ENCODE data around the gene PPM1H. TPM values are rescaled to one million over a fixed set of nuclear protein-coding genes. Genes with fewer than 3 reads are reported as not detected.
A peak's percentile ranks its signal among the peaks of the same experiment; 100 is the strongest.

Gene PPM1H
- total RNA-seq, 2 donors from 2014 or later = 46.4 to 74.4 TPM

DNA sequence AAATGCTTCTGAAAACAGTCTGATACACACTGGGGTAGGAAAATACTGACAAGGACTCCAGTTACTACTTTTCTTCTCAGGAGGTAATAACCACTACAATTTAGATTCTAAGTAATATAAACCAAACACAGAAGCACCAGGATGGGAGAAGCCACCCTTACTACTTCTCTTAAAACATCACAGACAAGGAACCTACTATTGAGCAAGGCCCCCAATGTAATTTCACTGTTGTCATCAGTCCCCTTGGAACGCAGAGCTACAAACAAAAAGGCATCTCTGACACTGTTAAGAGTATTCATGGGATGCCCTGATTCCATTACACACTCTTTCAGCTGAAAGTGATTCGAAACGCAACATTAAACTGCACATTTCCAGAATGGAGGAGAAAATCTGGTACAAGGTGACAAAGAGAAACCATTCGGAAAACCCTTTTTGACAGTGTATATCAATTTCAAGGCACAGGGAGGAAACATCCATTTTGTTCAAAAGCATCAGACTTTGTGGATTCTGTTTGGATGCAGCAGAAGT, 185.9 kb downstream of the PPM1H start:
- Mint-ChIP-seq H3K9me3 (no peaks in the 10 kb centered on the region), H3K27me3 (ENCODE audit: insufficient read depth) (no peaks in the 10 kb centered on the region), H3K4me1 (peaks cover 23% of the 10 kb centered on the region), H3K27ac (no peak overlapping the region), H3K4me3 (no peak overlapping the region), H3K36me3 (ENCODE audit: low read depth) (peaks cover 3% of the 10 kb centered on the region)
- 93 to 94% methylated on average over 4 of the region's 4 CpGs for WGBS, 2 experiments (ENCODE audit: insufficient coverage in 1 of 2, insufficient read length in 1 of 2)
- Histone ChIP-seq H3K27me3 (ENCODE audit: control insufficient read depth, insufficient read depth, low read length, poor library complexity, severe bottlenecking) (no peaks in the 10 kb centered on the region), H3K4me3 (ENCODE audit: low read length) (no peak overlapping the region), H3K36me3 (ENCODE audit: control insufficient read depth, insufficient read depth, low read length) (no peaks in the 10 kb centered on the region), H3K9me3 (ENCODE audit: control insufficient read depth, low read length) (no peaks in the 10 kb centered on the region), H3K9ac (ENCODE audit: extremely low read depth, low read length, poor library complexity, severe bottlenecking) (no peak overlapping the region), H3K27ac (ENCODE audit: low read depth, low read length) (no peak overlapping the region), H3K4me1 (ENCODE audit: control insufficient read depth, insufficient read depth, low read length) (no peaks in the 10 kb centered on the region)
- DNase-seq = no peak
- TF ChIP-seq, protein P1, sequence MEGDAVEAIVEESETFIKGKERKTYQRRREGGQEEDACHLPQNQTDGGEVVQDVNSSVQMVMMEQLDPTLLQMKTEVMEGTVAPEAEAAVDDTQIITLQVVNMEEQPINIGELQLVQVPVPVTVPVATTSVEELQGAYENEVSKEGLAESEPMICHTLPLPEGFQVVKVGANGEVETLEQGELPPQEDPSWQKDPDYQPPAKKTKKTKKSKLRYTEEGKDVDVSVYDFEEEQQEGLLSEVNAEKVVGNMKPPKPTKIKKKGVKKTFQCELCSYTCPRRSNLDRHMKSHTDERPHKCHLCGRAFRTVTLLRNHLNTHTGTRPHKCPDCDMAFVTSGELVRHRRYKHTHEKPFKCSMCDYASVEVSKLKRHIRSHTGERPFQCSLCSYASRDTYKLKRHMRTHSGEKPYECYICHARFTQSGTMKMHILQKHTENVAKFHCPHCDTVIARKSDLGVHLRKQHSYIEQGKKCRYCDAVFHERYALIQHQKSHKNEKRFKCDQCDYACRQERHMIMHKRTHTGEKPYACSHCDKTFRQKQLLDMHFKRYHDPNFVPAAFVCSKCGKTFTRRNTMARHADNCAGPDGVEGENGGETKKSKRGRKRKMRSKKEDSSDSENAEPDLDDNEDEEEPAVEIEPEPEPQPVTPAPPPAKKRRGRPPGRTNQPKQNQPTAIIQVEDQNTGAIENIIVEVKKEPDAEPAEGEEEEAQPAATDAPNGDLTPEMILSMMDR (conservative IDR thresholded peaks at IDR 0.05) = no peak

DNA sequence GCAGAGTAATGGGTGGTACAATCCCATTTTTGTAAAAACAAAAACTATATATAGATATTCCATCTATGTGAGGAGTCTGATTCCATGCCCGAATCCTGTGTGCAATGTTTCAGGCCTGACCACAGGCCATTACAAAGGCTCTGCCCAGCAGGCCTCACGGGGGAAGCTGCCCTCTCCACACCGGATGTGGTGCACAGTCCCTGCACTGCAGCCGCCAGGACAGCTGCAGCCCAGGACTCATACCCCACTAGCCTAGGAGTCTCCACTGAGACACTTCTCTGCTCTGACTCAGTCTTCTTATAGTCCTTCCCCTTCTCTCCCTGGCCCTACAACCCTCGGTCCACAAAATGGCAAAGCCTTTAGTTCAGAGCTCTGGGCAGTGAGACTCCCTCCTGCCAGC, 190.4 kb downstream of the PPM1H start:
- Mint-ChIP-seq H3K4me3 (no peak overlapping the region), H3K9me3 (no peaks in the 10 kb centered on the region), H3K27me3 (ENCODE audit: insufficient read depth) (no peaks in the 10 kb centered on the region), H3K4me1 (peaks cover 29% of the 10 kb centered on the region), H3K27ac (peak overlapping the region; percentile 46), H3K36me3 (ENCODE audit: low read depth) (no peaks in the 10 kb centered on the region)
- H3K4me1 ChIP-seq (ENCODE audit: control insufficient read depth, insufficient read depth, low read length) = peaks cover under 1% of the 10 kb centered on the region
- H3K9me3 ChIP-seq (ENCODE audit: control insufficient read depth, low read length) = no peaks in the 10 kb centered on the region
- 86 to 93% methylated on average over 2 to 5 of the region's 5 CpGs for WGBS, 2 experiments (ENCODE audit: insufficient coverage in 1 of 2, insufficient read length in 1 of 2)
- H3K27me3 ChIP-seq (ENCODE audit: control insufficient read depth, insufficient read depth, low read length, poor library complexity, severe bottlenecking) = no peaks in the 10 kb centered on the region
- H3K27ac ChIP-seq (ENCODE audit: low read depth, low read length) = no peak overlapping the region
- no peak for DNase-seq
- TF ChIP-seq, protein P1 (conservative IDR thresholded peaks at IDR 0.05) = no peak
- H3K9ac ChIP-seq (ENCODE audit: extremely low read depth, low read length, poor library complexity, severe bottlenecking) = no peak overlapping the region
- no peaks in the 10 kb centered on the region for H3K36me3 ChIP-seq (ENCODE audit: control insufficient read depth, insufficient read depth, low read length)
- H3K4me3 ChIP-seq (ENCODE audit: low read length) = no peak overlapping the region

DNA sequence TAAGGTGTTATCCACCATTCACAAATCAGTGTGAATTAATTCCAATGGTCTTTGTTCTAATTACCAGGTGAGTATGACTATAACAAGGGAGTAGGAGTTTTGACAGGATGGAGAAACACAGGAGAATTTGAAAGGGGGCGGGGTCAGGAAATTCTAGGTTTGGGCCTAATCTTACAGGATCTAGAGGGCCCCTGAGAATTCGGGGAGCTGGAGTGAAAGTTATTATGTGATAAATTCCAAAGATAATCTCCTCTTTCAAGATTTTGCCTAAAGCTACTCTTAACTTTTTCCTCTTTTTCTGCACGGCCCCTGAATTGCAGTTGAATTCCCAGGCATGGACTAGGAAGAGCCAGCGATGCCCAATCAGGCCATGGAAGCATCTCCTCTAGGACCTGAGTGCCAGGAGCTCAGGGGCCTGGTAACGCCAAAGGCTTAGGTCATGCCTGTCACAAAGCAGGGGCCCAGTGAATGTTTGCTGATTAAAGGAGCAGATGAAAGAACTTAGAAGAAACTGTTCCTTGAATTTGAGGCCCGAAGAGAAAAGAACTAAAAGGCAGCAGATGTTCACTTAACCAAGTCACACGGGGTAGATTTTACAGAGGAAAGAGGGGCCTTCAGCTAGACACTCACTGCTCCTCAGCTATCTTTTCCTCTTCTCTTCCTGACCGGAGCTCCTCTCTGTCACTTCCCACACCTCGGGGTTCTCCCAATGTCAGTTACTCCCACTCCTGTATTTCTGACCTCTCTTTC, 195.5 kb downstream of the PPM1H start:
- Histone ChIP-seq H3K27me3 (ENCODE audit: control insufficient read depth, insufficient read depth, low read length, poor library complexity, severe bottlenecking) (no peaks in the 10 kb centered on the region), H3K36me3 (ENCODE audit: control insufficient read depth, insufficient read depth, low read length) (no peaks in the 10 kb centered on the region), H3K4me3 (ENCODE audit: low read length) (no peak overlapping the region), H3K27ac (ENCODE audit: low read depth, low read length) (peak overlapping the region; percentile 5), H3K9ac (ENCODE audit: extremely low read depth, low read length, poor library complexity, severe bottlenecking) (peak overlapping the region; percentile 9), H3K4me1 (ENCODE audit: control insufficient read depth, insufficient read depth, low read length) (peaks cover 19% of the 10 kb centered on the region), H3K9me3 (ENCODE audit: control insufficient read depth, low read length) (no peaks in the 10 kb centered on the region)
- Mint-ChIP-seq H3K27ac (peak overlapping the region; percentile 20), H3K27me3 (ENCODE audit: insufficient read depth) (no peaks in the 10 kb centered on the region), H3K4me1 (peaks cover 42% of the 10 kb centered on the region), H3K36me3 (ENCODE audit: low read depth) (peaks cover 17% of the 10 kb centered on the region), H3K9me3 (no peaks in the 10 kb centered on the region), H3K4me3 (no peak overlapping the region)
- DNase-seq = peak; percentile 61
- TF ChIP-seq, protein P1 (conservative IDR thresholded peaks at IDR 0.05) = no peak
- WGBS, 2 experiments (ENCODE audit: insufficient coverage in 1 of 2, insufficient read length in 1 of 2) = 83 to 85% methylated on average over 8 to 9 of the region's 9 CpGs

Measured in endodermal cell (in vitro differentiated cells).